Activated CD4-positive, CD25-positive, alpha-beta regulatory T cell treated with anti-CD3 and anti-CD28 coated beads, Interleukin-2, amount 50 U/mL, for 16 hours (primary cell): ENCODE measurements around the gene WBP2.
"Not testable (repeated sequence)": the region's sequence is repeated elsewhere in the genome, so short reads cannot be mapped to it uniquely, and the experiment has no call there.

Experiments
- DNase-seq: peaks from one replicate; pipeline ENCODE4 v3.0.0-alpha.2; 2020; ENCODE audit warnings: low read depth, low spot score

Gene WBP2

GRCh38 chr17:75868730-75869281 is 13.7 kb upstream of the WBP2 start:
- not testable (repeated sequence) for DNase-seq

GRCh38 chr17:75865404-75866188 is 10.5 kb upstream of the WBP2 start:
- DNase-seq, result not testable (repeated sequence)

- DNase-seq, result not testable (repeated sequence)
Observed at GRCh38 chr17:75864887-75865286, 9.8 kb upstream of the WBP2 start.

- DNase-seq, result no peak
Observed at GRCh38 chr17:75864448-75864871, 9.3 kb upstream of the WBP2 start.

GRCh38 chr17:75861927-75862317 is 6.8 kb upstream of the WBP2 start:
- DNase-seq, result no peak

GRCh38 chr17:75859358-75859757 is 4.2 kb upstream of the WBP2 start:
- DNase-seq, result not testable (repeated sequence)

GRCh38 chr17:75856062-75856756 is 1.1 kb upstream of the WBP2 start:
- DNase-seq, result no peak

- DNase-seq, result no peak
Observed at GRCh38 chr17:75854881-75855309, 240 bp downstream of the WBP2 start.

- DNase-seq, result no peak
Observed at GRCh38 chr17:75854101-75854748, 910 bp downstream of the WBP2 start.

- no peak for DNase-seq
Observed at GRCh38 chr17:75853433-75853832, 1.7 kb downstream of the WBP2 start.

GRCh38 chr17:75851693-75851991 is 3.5 kb downstream of the WBP2 start:
- DNase-seq, result not testable (repeated sequence)

GRCh38 chr17:75850928-75851692 is 4.0 kb downstream of the WBP2 start:
- no peak for DNase-seq

- DNase-seq, result no peak
Observed at GRCh38 chr17:75849724-75850123, 5.4 kb downstream of the WBP2 start.

- DNase-seq, result no peak
Observed at GRCh38 chr17:75849279-75849646, 5.9 kb downstream of the WBP2 start.

GRCh38 chr17:75848523-75849278 is 6.4 kb downstream of the WBP2 start:
- peak; percentile 67 for DNase-seq

- DNase-seq, result no peak
Observed at GRCh38 chr17:75847614-75848522, 7.3 kb downstream of the WBP2 start.

GRCh38 chr17:75846692-75847613 is 8.2 kb downstream of the WBP2 start:
- DNase-seq, result no peak

GRCh38 chr17:75845933-75846691 is 9.0 kb downstream of the WBP2 start:
- DNase-seq, result no peak
